Stimulated activated naive CD8-positive, alpha-beta T cell treated with anti-CD3 and anti-CD28 coated beads, Interleukin-15, Interleukin-2, amounts not matched to agents 100 ng/mL and 50 ng/mL, for 24 hours (primary cell): ENCODE measurements around the gene RIOK1.
"Not testable (repeated sequence)": the region's sequence is repeated elsewhere in the genome, so short reads cannot be mapped to it uniquely, and the experiment has no call there.

ENCODE experiments used
- H3K27ac Mint-ChIP-seq: one replicate; pipeline ENCODE4 v1.8.0; 2021; ENCODE audit warnings: mild to moderate bottlenecking, mixed read lengths
- H3K27me3 Mint-ChIP-seq: one replicate; pipeline ENCODE4 v1.8.0; 2021; ENCODE audit warnings: mixed read lengths
- H3K36me3 Mint-ChIP-seq: one replicate; pipeline ENCODE4 v1.8.0; 2021; ENCODE audit warnings: low read depth, mixed read lengths
- H3K4me1 Mint-ChIP-seq: one replicate; pipeline ENCODE4 v1.8.0; 2021; ENCODE audit warnings: low read depth, mixed read lengths
- H3K4me3 Mint-ChIP-seq: one replicate; pipeline ENCODE4 v1.8.0; 2021; ENCODE audit warnings: mild to moderate bottlenecking, mixed read lengths
- H3K9me3 Mint-ChIP-seq: one replicate; pipeline ENCODE4 v1.8.0; 2021; ENCODE audit warnings: mixed read lengths

Gene RIOK1

DNA sequence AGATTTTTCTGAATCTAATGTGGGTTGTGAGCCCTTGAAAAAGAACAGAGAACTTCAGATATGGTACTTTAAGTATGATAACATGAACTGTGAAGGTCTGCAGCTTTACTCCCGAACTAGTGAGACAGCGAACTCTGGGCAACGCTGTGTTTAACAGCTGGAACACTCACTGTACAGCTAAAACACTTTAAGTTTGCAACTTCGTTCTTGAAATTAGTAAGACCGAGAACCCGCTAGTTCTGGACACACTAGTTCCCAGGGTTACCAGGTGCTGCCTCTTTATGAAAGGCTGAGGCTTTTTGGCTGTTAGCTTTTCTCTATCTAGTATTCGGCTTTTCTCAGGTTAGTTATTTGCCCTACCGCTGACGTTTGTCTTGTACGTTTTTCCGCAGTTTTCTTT, 52.9 kb downstream of the RIOK1 start:
- H3K27me3 Mint-ChIP-seq: peaks cover 13% of the 10 kb centered on the region
- no peak overlapping the region for H3K4me3 Mint-ChIP-seq
- no peaks in the 10 kb centered on the region for H3K36me3 Mint-ChIP-seq
- peaks cover 22% of the 10 kb centered on the region for H3K4me1 Mint-ChIP-seq
- H3K27ac Mint-ChIP-seq: no peak overlapping the region
- H3K9me3 Mint-ChIP-seq: no peaks in the 10 kb centered on the region

DNA sequence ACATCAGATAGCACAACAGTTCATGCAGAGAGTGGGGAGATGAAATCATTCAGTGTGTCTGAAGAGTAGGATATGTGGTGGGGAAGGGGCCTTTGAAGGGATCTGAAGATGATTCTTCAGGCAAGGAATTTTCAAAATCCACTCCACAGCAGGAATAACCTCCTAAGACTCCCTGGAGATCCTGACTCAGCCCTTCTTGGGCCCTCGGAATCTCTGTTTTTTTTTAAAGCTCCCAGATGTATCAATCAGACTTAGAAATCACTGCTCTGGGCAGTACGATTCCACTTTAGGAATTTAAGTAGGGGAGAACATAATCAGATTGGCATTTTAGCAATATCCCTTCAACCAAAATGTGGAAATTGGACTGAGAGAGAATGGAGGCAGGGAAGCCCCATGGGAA, 55.5 kb downstream of the RIOK1 start:
- H3K27me3 Mint-ChIP-seq: peaks cover 13% of the 10 kb centered on the region
- H3K36me3 Mint-ChIP-seq: no peaks in the 10 kb centered on the region
- no peaks in the 10 kb centered on the region for H3K9me3 Mint-ChIP-seq
- no peak overlapping the region for H3K4me3 Mint-ChIP-seq
- no peak overlapping the region for H3K27ac Mint-ChIP-seq
- peaks cover 6% of the 10 kb centered on the region for H3K4me1 Mint-ChIP-seq

DNA sequence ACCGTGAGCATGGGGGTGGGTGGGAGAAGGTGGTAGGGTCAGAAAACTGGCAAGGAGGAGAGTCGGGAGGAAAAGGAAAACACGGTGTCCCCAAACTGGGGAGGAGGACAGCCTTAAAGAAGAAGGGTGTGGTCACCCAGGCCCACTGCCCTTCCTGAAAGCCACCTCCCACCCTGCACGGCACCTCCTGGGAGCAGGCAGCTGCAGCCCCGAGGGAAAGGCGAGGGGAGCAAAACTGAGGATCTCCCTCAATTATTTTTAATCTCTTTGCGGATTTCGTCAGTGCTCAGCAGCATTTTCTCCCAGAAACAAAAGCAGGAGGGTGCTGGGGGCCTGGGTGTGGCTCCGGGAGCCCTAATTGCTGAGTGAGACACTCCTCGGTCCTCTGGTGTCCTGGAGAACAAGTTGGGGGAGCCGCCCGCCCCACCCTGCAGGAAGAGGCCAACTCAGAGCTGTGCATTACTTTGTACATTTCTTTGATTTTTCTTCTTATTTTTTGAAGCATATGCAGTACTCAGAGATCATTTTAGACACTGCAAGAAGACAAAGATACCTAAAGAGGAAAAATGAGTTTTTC, 56.4 kb downstream of the RIOK1 start:
- Mint-ChIP-seq H3K9me3 (no peaks in the 10 kb centered on the region), H3K36me3 (no peaks in the 10 kb centered on the region), H3K4me3 (no peak overlapping the region), H3K27ac (no peak overlapping the region), H3K4me1 (no peaks in the 10 kb centered on the region), H3K27me3 (peaks cover 9% of the 10 kb centered on the region)

DNA sequence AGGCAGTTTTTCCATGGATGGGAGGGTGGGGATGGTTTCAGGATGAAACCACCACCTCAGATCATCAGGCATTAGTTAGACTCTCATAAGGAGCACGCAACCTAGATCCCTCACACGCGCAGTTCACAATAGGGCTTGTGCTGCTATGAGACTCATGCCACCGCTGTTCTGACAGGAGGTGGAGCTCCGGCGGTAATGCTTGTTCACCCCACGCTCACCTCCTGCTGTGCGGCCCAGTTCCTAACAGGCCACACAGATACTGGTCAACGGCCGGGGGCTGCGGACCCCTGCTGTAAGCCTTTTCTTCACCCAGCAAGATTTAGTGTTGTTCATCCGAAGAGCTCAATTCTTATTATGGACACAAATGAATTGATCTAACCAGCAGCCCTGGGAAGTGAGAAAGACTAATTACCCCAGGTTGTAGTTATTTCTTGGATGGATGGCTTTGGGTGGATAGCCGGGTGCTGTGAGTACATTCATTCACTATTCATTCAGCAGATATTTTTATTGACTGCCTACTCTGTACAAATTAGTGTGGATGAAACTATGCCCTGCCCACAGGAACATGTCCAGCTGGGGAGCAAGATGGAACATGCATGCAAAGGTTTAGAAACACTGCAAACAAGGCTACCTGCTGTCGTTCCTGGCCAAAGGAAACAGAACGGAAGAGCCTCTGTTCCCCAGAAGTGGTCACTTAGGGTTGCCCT, 57.2 kb downstream of the RIOK1 start:
- no peaks in the 10 kb centered on the region for H3K36me3 Mint-ChIP-seq
- no peaks in the 10 kb centered on the region for H3K9me3 Mint-ChIP-seq
- no peak overlapping the region for H3K27ac Mint-ChIP-seq
- H3K4me3 Mint-ChIP-seq: no peak overlapping the region
- no peaks in the 10 kb centered on the region for H3K4me1 Mint-ChIP-seq
- peaks cover 12% of the 10 kb centered on the region for H3K27me3 Mint-ChIP-seq

DNA sequence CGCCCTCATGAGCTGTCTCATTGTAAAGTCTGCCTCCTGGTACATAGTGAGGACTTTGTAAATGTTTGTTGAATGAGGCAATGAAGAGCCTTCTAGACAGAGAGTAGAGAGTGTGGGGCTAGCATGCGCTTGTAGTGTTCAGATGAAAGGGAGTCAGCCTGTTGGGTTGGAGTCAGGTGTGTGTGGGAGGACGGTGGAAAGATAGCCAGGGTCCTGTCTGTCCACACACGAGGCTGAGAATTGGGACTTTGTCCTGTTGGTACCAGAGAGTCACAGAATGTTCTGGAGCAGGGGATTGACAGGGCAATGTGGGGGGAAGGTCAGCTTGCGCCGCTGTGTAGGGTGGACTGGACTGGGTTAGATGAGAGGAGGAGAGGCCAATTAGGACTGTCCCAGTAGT, 58.6 kb downstream of the RIOK1 start:
- Mint-ChIP-seq H3K27me3 (peaks cover 8% of the 10 kb centered on the region), H3K4me3 (no peak overlapping the region), H3K27ac (no peak overlapping the region), H3K4me1 (no peaks in the 10 kb centered on the region), H3K36me3 (no peaks in the 10 kb centered on the region), H3K9me3 (no peaks in the 10 kb centered on the region)

DNA sequence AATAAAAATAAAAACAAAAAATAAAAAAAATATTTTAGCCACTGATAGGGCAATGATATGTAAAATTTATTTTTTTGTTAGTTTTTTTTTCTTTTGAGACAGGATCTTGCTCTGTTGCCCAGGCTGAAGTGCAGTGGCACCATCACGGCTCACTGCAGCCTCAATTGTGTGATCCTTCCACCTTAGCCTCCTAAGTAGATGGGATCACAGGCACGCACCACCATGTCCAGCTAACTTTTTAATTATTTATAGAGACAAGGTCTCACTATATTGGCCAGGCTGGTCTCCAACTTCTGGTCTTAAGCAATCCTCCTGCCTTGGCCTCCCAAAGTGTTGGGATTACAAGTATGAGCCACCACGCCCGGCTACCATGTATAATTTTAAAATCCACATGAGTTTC, 59.4 kb downstream of the RIOK1 start:
- Mint-ChIP-seq H3K4me1 (no peaks in the 10 kb centered on the region), H3K27me3 (peaks cover 8% of the 10 kb centered on the region), H3K36me3 (no peaks in the 10 kb centered on the region), H3K9me3 (no peaks in the 10 kb centered on the region), H3K27ac (no peak overlapping the region), H3K4me3 (no peak overlapping the region)

DNA sequence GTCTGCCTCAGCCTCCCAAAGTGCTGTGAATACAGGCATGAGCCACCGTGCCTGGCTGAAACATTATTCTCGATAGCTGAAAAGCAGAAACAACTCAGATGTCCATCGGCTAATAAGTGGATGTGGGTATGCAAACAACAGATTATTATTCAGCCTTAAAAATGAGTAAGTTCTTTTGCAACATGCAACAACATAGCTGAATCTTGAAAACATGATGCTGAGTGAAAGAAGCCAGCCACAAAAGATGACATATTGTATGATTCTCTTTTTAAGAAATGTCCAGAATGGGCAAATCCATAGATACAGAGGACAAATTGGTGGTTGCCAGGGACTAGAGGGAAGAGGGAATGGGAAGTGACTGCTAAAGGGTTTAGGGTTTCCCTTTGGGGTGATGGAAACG, 61.7 kb downstream of the RIOK1 start:
- H3K36me3 Mint-ChIP-seq: no peaks in the 10 kb centered on the region
- H3K4me1 Mint-ChIP-seq: no peaks in the 10 kb centered on the region
- no peak overlapping the region for H3K4me3 Mint-ChIP-seq
- peaks cover 3% of the 10 kb centered on the region for H3K27me3 Mint-ChIP-seq
- H3K9me3 Mint-ChIP-seq: no peaks in the 10 kb centered on the region
- H3K27ac Mint-ChIP-seq: no peak overlapping the region

DNA sequence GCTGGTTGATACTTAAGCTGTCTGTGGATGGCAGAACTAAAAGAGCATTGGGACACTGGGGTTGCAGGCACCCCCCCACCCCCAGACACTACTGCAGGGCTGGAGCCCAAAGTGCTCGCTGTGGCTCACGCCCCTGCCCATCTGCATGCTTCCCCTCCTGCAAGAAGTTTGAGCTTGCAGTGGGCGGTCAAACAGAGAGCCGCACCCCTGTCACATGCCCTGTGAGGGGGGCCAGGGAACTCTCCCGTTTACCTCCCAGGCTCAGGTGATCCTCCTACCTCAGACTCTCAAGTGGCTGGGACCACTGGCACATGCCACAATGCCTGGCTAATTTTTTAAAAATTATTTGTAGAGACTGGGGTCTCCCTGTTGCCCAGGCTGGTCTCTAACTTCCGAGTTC, 63.3 kb downstream of the RIOK1 start:
- Mint-ChIP-seq H3K27ac (no peak overlapping the region), H3K4me1 (no peaks in the 10 kb centered on the region), H3K9me3 (no peaks in the 10 kb centered on the region), H3K36me3 (no peaks in the 10 kb centered on the region), H3K4me3 (no peak overlapping the region), H3K27me3 (peaks cover 3% of the 10 kb centered on the region)

DNA sequence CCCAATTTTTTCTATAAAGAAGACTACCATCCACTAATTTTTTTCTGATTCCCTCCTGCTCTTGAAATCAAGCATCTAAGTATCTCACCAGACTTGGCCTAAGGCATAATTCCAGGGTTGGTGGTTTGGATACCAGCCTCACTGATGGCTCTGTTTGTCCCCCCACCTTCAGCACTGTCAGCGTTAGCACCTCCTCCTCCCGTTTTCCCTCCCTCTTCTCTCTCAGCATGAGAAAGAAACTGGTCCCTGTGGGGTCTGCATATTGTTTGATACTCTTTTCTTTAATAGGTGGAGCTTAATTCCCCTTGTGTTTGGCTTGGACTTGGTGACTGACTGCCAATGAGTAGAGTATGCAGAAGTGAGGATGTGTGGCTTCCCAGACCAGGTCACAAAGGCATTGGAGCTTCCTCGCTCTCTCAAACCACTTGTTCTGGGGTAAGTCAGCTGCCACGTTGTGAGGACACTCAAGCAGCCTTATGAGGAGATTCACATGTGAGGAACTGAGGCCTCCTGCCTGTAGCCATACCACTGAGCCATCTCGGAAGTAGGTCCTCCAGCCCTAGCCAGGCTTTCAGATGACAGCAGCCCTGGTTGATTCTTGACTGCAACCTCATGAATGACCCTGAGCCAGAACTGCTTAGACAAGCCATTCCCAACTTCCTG, 65.2 kb downstream of the RIOK1 start:
- H3K27ac Mint-ChIP-seq: no peak overlapping the region
- H3K4me1 Mint-ChIP-seq: no peaks in the 10 kb centered on the region
- H3K9me3 Mint-ChIP-seq: no peaks in the 10 kb centered on the region
- peaks cover 3% of the 10 kb centered on the region for H3K27me3 Mint-ChIP-seq
- no peak overlapping the region for H3K4me3 Mint-ChIP-seq
- no peaks in the 10 kb centered on the region for H3K36me3 Mint-ChIP-seq

DNA sequence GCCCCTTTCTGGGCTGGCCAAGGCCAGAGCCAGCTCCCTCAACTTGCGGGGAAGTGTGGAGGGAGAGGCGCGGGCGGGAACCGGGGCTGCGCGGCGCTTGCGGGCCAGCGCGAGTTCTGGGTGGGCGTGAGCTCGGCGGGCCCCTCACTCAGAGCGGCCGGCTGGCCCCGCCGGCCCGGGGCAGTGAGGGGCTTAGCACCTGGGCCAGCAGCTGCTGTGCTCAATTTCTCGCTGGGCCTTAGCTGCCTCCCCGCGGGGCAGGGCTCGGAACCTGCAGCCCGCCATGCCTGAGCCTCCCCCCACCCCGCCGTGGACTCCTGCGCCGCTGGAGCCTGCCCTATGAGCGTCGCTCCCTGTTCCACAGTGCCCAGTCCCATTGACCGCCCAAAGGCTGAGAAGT, 66.7 kb downstream of the RIOK1 start:
- H3K27ac Mint-ChIP-seq, H3K36me3 Mint-ChIP-seq, H3K9me3 Mint-ChIP-seq, H3K27me3 Mint-ChIP-seq, H3K4me3 Mint-ChIP-seq, H3K4me1 Mint-ChIP-seq: not testable (repeated sequence)

DNA sequence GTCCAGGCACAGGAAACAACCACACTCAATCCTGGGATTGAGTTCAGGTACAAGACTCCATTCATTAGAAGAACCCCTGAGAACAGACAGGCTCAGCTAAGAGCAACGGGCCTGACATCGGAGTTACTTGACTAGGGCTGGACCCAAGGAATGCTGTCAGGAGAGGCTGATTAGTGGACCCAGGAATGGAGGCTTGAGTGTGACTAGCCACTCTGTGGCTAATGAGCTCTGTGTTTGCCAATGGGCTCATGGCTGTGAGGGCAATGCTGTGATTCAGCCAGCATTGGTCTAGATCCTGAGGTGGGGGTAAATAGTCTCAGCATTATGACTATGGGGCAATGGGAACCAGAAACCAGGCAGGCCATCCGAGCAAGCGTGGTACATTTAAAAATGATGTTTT, 71.8 kb downstream of the RIOK1 start:
- H3K4me3 Mint-ChIP-seq: no peak overlapping the region
- H3K36me3 Mint-ChIP-seq: no peaks in the 10 kb centered on the region
- H3K9me3 Mint-ChIP-seq: no peaks in the 10 kb centered on the region
- peak overlapping the region; percentile 13 for H3K27ac Mint-ChIP-seq
- no peaks in the 10 kb centered on the region for H3K4me1 Mint-ChIP-seq
- peaks cover 4% of the 10 kb centered on the region for H3K27me3 Mint-ChIP-seq

DNA sequence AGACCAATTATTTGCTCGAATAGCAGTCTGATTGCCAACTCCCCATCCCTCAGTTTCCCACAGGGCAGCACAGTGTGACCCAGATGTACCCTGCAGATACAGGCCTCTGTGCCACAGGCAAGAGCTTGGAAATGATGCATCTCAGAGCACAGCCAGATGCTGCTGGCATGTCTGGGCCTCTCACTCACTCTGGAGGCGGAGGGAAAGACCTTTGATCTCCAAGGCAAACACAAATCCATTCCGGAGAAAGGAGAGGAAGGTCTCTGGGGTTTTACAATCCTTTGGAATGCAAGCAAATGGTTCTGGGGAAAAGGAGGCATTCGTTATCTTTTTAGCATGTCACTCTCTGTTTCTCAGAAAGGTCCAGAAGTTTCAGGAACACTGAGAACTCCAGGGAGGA, 74.2 kb downstream of the RIOK1 start:
- H3K4me3 Mint-ChIP-seq: no peak overlapping the region
- peaks cover 10% of the 10 kb centered on the region for H3K27me3 Mint-ChIP-seq
- H3K9me3 Mint-ChIP-seq: no peaks in the 10 kb centered on the region
- H3K27ac Mint-ChIP-seq: no peak overlapping the region
- H3K36me3 Mint-ChIP-seq: no peaks in the 10 kb centered on the region
- no peaks in the 10 kb centered on the region for H3K4me1 Mint-ChIP-seq

DNA sequence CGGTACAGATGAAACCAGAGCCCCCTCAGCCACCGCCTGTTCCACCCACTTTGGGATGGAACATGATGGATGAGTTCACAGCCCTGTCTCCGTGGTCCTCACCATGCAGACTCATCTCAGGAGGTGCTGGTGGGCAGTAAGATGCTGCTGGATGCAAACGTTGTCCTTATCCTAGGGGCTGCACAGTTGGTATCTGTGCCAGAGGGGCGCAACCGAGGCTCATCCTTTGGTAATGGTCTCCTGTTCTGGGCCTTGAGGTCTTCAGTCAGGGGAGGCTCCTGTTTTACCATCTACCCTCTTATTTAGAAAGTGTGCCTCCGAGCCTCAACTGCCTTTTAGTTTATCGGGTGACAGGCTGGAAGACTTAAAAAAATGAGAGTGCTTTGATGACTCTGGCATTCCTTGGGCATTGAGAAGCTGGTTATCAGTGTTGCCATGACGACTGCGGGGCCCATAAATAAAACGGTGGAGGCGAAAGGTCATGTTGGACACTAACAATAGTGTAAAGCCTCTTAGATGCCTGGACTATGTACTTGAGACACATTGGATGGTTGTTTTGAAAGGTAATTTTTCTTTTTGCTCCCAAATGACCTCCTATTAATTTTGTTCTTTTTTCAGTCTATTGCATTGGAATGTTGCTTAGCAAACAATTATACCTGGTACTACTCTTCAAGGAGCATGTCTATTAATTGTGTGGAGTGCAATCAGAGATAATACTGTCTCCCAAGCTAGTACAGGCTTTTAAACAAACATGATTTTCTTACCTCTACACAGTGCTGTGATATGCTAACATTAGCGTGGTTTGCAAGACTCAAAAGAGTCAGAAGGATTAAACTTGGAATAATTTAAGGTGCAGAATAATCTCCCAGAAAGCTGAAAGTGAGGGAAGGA, 77.6 kb downstream of the RIOK1 start:
- Mint-ChIP-seq H3K27me3 (peaks cover 10% of the 10 kb centered on the region), H3K4me1 (no peaks in the 10 kb centered on the region), H3K9me3 (no peaks in the 10 kb centered on the region), H3K36me3 (no peaks in the 10 kb centered on the region), H3K27ac (no peak overlapping the region), H3K4me3 (no peak overlapping the region)
